NCI-H2107 treated with DMSO at 0.1 percent for 48 hours (cell line): ENCODE data around the gene RBMS3.
A peak's percentile ranks its signal among the peaks of the same experiment; 100 is the strongest.
"Not testable (repeated sequence)": the region's sequence is repeated elsewhere in the genome, so short reads cannot be mapped to it uniquely, and the experiment has no call there.

Experiments
- DNase-seq: peaks from one replicate; lab custom pipeline; 2025; ENCODE audit not compliant: unreplicated experiment; lab: John Stamatoyannopoulos, UW

The RBMS3 gene

GRCh38 chr3:29310865-29311264 lies 30.0 kb downstream of the RBMS3 start:
- DNase-seq = no peak

- DNase-seq = no peak
Measured at GRCh38 chr3:29311795-29312194, 30.9 kb downstream of the RBMS3 start.

GRCh38 chr3:29312395-29312794 lies 31.5 kb downstream of the RBMS3 start:
- no peak for DNase-seq

- DNase-seq = no peak
Measured at GRCh38 chr3:29312960-29313452, 32.1 kb downstream of the RBMS3 start.

- no peak for DNase-seq
Measured at GRCh38 chr3:29313981-29314726, 33.3 kb downstream of the RBMS3 start.

GRCh38 chr3:29314727-29315088 lies 33.8 kb downstream of the RBMS3 start:
- DNase-seq = no peak

- no peak for DNase-seq
Measured at GRCh38 chr3:29317659-29318173, 36.8 kb downstream of the RBMS3 start.

- no peak for DNase-seq
Measured at GRCh38 chr3:29318251-29318650, 37.4 kb downstream of the RBMS3 start.

- no peak for DNase-seq
Measured at GRCh38 chr3:29319262-29319661, 38.4 kb downstream of the RBMS3 start.

GRCh38 chr3:29319798-29320197 lies 38.9 kb downstream of the RBMS3 start:
- DNase-seq = no peak

- DNase-seq = no peak
Measured at GRCh38 chr3:29322586-29322985, 41.7 kb downstream of the RBMS3 start.

GRCh38 chr3:29324180-29324651 lies 43.3 kb downstream of the RBMS3 start:
- DNase-seq = no peak

- not testable (repeated sequence) for DNase-seq
Measured at GRCh38 chr3:29326540-29326939, 45.7 kb downstream of the RBMS3 start.

GRCh38 chr3:29329986-29330890 lies 49.4 kb downstream of the RBMS3 start:
- no peak for DNase-seq

- DNase-seq = no peak
Measured at GRCh38 chr3:29331035-29331434, 50.2 kb downstream of the RBMS3 start.

- DNase-seq = no peak
Measured at GRCh38 chr3:29331456-29332194, 50.8 kb downstream of the RBMS3 start.

- no peak for DNase-seq
Measured at GRCh38 chr3:29332195-29332637, 51.3 kb downstream of the RBMS3 start.

GRCh38 chr3:29333576-29333975 lies 52.7 kb downstream of the RBMS3 start:
- DNase-seq = no peak

GRCh38 chr3:29334706-29335105 lies 53.8 kb downstream of the RBMS3 start:
- DNase-seq = no peak

GRCh38 chr3:29335438-29335837 lies 54.6 kb downstream of the RBMS3 start:
- peak; percentile 49 for DNase-seq

- no peak for DNase-seq
Measured at GRCh38 chr3:29335943-29336342, 55.1 kb downstream of the RBMS3 start.
